NOMO-1 treated with DMSO at 0.1 percent for 48 hours (cell line): ENCODE data around the gene NHSL2.
"Not testable (repeated sequence)": the region's sequence is repeated elsewhere in the genome, so short reads cannot be mapped to it uniquely, and the experiment has no call there.

ENCODE experiments used
- DNase-seq: peaks from one replicate; lab custom pipeline; 2025; ENCODE audit not compliant: unreplicated experiment; lab: John Stamatoyannopoulos, UW

The NHSL2 gene

DNA sequence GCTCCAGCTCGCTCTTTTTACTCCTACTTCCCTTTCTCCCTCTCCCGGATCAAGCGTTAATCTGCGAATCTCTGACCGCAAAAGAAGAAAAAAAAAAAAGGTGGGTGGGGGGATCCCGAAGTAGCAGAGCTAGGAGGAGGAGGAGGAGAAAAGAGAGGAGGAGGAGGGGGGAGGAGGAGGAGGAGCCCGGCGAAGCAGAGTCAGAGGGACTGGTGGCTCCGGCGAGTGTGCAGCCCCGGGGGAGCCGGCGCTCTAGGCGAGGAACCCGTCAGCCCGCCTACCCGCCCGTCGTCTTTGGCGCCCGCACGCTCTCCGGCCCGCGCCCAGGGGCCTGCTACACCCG lies at the start of gene NHSL2:
TSS of gene NHSL2 (plus strand) at position 203 of the 343 bp plus-strand sequence.
- no peak for DNase-seq

GRCh38 chrX:71867680-71868079 lies 43.0 kb upstream of the NHSL2 start:
- no peak for DNase-seq

- not testable (repeated sequence) for DNase-seq
These were observed 41.1 kb upstream of the NHSL2 start for GRCh38 chrX:71869566-71869965.

GRCh38 chrX:71870208-71871098 lies 40.2 kb upstream of the NHSL2 start:
- no peak for DNase-seq

GRCh38 chrX:71871367-71871766 lies 39.3 kb upstream of the NHSL2 start:
- no peak for DNase-seq

DNA sequence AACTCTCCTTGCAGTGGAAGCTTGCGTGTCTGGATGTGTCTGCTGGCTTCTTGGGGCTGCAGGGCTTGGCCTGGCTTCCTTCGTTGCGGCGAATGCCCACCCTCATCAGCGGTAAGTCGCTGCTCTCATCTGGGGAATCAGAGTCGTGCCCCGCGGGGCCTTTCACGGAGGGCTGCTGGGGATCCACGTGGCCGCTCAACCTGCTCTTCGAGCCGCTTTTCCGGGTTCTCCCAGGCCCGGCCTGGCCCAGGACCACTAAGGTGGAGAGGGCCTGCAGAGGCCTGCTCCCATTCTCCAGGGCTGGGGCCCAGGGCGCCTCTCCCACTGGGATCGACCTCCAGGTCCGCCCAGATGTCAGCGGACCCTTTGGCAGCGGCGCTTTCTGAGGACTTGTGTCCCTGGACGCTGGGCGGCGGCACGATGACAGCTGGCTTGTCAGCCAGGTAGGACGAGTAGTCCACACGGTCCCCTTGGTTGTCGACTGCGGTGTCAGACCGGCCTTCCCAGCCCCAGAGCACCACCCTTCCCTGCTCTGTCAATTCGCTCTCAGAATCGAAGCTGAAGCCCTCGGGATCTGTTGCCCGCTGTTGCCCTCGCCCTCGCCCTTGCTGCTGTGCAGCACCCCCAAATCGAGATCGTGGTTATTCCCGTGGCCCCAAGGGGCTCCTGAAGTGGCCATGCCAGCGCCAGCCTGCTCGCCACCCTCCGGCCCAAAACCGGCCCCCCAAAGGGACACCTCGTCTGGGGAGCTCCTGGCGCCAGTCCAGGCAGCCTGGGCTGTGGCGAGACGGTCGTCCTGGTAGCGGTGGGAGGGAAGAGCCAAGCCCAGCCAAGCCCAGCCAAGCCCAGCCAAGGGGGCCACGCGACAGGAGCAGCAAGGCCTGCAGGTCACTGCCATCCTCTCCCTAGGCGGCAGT lies 37.8 kb upstream of the NHSL2 start:
- no peak for DNase-seq

DNA sequence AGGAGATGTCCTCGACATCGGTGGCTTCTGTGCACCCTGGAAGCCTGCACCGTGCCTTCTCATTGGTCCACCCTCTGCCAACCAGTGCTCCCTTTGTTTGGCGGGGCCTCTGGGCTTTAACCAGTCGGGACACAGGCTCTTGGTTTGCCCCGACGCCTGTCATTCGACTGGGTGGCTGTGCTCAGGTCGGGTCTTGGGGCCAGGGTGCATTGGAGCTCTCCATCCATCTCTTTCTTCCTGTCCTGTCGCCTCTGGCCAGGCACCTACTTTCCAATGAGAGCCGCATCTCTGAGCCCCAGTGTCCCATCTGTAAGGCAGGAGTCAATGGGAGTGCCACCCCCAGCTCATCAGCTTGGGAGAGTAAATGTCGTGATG lies 37.2 kb upstream of the NHSL2 start:
- DNase-seq: no peak

DNA sequence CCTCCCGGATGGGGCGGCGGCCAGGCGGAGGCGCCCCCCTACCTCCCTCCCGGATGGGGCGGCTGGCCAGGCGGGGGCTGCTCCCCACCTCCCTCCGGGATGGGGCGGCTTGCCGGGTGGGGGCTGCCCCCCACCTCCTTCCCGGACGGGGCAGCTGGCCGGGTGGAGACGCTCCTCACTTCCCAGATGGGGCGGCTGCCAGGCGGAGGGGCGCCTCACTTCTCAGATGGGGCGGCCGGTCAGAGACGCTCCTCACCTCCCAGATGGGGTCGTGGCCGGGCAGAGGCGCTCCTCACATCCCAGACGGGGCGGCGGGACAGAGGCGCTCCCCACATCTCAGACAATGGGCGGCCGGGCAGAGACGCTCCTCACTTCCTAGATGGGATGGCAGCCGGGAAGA lies 33.8 kb upstream of the NHSL2 start:
- not testable (repeated sequence) for DNase-seq

DNA sequence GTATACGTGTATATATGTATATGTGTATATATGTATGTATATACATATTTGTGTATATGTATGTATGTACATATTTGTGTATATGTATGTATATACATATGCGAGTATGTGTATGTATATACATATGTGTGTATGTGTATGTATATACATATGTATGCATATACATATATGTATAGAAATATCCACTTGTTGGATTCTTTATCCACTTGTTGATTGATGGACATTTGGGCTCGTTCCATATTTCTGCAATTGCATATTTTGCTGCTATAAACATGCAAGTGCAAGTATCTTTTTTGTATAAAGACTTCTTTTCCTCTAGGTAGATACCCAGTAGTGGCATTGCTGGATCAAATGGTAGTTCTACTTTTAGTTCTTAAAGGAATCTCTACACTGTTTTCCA lies 25.5 kb upstream of the NHSL2 start:
- no peak for DNase-seq

- no peak for DNase-seq
These were observed 15.0 kb upstream of the NHSL2 start for GRCh38 chrX:71895607-71896006.

DNA sequence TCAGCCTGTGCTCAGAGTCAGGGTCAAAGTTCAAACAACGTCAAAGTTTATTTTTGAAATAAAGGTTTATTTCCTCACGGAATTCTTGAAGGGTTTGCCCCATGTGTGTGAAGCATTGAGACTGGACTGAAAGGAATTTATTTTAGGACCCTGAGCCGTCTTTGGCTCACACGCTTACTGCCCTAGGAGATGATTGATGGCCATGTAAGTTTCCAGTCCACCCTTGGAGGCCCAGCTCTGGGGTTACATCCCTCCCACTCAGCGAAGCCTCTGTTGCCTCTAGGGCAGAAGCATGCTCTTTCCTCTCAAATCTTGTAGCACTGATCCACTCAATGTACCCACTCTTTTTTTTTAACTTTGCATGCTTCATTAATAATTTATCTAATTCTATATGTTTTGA lies 4.5 kb upstream of the NHSL2 start:
- no peak for DNase-seq

GRCh38 chrX:71908387-71908786 lies 2.3 kb upstream of the NHSL2 start:
- no peak for DNase-seq

DNA sequence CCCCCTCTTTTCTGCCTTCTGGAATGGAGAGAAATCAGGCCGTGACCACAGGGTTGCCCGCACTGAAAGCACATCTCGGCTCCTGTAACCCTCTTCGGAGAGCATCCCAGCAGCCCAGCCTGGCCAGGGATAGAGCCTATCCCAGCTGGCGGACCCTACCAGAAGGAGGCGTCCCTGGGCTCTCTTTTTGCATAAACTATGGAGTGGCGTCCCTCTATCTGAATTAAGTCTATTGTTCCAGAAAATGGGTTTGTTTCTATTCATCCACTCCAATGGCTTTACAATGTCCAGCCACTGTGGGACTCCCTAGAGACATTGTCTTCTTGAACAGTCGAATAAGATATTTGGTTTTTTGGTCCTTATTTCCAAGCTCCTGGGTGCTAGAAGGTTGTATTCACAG lies 689 bp upstream of the NHSL2 start:
- DNase-seq: no peak

GRCh38 chrX:71910986-71911730 lies 513 bp downstream of the NHSL2 start:
- DNase-seq: peak; percentile 14

DNA sequence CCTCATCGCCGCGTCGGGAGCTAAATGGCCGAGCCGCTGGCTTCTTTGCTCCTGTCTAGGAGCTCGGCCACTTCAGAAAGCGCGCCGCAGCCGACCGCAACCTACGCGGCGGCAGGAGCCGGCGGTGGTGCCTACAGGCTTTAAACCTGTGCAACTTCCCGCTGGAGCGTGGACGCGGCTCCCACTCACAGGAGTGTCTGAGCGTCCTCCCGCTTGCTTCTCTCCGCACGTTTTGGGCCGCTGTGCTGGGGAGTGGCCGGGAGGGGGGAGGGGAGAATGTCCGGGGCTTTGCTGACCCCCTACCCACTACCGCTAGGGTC lies 1.0 kb downstream of the NHSL2 start:
- no peak for DNase-seq

DNA sequence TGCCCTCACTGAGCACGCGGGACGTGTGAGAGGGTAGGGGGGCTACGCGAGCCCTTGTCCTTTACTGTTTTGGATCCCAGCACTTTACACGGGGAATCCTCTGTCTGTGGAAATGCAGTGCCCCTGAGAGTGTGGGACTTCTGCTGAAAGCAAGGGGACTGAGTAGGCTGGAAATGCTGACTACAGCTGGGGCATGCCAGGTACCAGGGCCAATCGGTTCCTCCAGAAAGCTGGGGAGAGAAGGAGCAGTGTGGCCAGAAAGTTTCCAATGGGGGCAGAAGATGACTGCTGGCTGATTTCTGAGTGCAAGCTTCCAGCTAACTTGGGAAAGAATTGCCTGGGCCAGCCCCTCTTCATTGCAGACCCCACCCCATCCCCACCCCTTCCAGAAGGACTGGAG lies 1.5 kb downstream of the NHSL2 start:
- DNase-seq: no peak

GRCh38 chrX:71913156-71913950 lies 2.7 kb downstream of the NHSL2 start:
- no peak for DNase-seq

DNA sequence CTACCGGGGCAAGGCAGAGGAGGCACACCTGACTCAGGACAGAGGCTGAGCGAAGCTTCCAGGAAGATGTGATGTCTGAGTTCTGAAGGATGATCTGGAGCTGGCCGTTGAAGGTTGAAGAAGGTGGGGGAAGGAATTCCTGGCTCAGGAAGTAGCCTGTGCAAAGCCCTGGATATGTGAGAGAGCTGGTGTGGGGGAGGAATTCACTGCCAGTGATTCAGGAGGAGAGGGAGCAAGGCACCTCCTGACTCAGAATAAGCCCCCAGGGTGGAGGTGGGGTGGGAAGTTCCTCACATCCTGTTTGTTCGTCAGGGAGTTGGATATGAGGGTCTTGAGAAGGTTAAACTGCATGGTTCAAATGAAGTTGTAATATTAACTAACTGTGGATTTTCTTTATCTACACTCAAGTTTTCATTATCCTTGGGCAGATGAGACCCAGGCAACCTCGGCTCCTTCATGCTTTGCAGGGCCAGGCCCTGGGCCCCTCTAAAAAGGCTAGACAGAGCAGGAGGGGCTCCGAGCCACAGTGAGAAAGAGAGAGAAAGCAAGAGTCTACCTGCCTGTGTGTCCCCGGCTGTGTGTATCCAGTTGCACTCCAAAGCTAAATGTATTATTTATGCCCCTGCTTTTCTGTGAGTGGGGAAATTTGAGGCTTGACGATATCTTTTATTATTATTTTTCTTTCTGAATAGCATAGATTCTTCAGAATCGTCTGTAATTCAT lies 7.1 kb downstream of the NHSL2 start:
- DNase-seq: no peak

- no peak for DNase-seq
These were observed 8.8 kb downstream of the NHSL2 start for GRCh38 chrX:71919431-71919830.

GRCh38 chrX:71919886-71920285 lies 9.2 kb downstream of the NHSL2 start:
- DNase-seq: no peak
